Hepatic stellate cell (primary cell): Measurements from ENCODE around the gene APC2.
"Not testable (repeated sequence)": the region's sequence is repeated elsewhere in the genome, so short reads cannot be mapped to it uniquely, and the experiment has no call there.

ENCODE experiments used
- DNase-seq: peaks from one replicate; pipeline ENCODE4 v3.0.0; 2011; ENCODE audit warnings: low spot score

APC2 gene

DNA sequence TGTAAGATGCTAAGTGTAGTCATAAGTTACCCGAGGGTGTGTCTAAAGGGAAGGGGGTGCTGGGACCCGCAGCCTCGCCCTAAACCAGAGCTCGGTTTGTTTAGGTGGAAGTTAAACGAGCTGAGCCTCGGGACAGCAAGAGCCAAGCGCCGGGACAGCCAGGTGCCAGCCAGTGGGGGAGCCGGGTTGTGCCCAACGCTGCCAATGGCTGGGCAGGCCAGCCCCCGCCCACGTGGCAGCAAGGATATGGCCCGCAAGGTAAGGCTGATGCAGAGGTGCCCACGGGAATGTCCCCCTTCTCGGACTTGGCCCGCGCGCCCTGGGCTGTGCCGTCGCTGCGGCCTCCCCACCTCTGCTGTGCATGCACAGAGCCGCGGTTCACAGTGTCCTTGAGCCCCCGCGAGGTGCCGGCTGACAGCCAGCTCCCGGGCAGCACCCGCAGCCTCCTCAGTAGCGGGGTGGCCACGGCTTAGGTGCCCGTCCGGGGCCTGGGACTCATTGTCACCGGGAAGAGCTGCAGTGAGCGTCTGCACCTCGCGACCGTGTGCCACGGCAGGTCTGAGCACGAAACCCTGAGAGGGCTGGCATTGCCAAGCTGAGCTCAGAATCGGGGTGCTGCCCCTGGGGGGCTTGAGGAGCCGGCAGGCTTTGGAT is 21.1 kb upstream of the APC2 start:
- DNase-seq = no peak

DNA sequence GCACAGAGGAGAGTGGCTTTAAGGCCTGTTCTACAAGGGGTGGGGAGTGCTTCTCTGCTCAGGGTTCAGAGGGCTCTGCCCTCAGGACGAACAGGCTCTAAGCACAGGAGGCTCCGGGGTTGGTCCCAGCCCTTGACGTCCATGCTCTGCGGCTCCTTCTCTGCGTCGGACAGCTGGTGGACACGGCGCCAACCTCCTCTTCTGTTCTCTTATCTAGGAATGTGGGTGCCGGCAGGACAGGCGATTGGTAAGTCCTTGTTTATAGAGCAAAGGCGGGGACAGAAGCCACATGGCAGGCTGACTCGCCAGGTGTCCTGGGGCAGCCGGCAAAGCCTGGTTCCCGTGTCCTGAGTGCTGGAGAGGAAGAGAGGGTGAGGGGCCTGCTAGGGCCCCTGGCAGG is 20.2 kb upstream of the APC2 start:
- DNase-seq = no peak

DNA sequence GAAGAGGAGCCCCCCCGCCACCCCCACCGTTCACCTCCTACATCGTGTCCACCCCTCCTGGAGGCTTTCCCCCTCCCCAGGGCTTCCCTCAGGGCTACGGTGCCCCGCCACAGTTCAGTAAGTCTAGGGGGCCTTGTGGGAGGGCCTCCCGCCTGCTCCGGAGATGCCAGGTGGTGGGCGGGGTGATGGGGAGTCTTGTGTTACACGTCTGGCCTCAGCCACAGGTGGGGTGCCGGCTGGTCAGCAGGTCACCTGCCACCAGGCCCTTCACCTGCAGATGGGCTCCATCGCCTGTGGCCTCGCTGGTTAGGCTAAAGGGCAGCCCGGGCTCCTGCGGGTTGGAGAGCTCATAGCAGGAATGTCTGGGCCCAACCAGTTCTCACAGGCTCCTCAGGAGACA is 19.7 kb upstream of the APC2 start:
- DNase-seq = no peak

DNA sequence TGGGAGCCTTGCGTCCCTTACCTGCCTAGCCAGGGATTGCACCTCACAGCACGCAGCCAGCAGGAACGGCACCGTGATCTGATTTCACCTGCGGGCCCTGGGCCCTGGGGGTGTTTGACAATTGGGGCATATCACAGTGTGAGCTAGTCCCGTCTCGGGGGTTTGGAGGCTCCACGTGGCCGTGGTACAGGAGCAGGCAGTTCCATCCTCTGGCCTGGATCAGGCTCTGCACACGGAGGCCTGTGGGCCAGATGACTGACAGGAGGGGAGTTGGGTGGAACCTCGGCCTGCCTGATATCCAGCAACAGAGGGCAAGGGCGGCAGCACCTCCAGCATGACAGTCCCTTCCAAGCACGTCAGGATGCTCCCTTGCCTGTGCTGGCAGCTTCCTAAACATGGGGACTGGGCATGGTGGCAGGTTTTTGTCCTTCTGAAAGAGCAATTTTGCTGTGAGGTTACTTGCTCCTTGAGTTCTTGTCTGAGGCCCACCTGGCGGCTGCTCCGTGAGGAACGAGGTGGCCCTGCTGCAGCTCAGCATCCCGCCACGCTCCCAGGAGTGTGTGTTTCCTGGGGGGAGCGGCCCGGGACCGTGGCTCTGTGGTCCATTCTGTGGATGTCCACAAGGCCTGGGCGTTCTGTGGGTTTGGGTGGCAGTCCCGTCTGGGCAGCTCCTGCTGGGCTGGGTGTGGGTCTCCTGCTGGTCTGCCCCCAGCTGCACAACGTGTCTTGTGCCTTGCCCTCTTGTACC is 18.0 kb upstream of the APC2 start:
- DNase-seq = no peak

DNA sequence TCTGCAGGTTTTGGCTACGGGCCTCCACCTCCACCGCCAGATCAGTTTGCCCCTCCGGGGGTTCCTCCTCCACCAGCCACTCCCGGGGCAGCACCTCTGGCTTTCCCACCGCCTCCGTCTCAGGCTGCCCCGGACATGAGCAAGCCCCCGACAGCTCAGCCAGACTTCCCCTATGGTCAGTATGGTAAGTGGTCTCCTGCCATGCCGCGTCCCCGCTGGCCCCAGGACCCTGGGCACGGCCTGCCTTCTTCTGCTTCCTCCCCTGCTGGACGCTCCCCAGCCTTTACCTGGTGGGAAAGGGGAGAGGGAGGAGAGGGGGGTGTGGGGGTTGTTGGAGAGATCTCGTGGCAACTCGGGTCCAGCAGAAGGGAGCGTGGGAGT is 17.4 kb upstream of the APC2 start:
- DNase-seq = no peak

DNA sequence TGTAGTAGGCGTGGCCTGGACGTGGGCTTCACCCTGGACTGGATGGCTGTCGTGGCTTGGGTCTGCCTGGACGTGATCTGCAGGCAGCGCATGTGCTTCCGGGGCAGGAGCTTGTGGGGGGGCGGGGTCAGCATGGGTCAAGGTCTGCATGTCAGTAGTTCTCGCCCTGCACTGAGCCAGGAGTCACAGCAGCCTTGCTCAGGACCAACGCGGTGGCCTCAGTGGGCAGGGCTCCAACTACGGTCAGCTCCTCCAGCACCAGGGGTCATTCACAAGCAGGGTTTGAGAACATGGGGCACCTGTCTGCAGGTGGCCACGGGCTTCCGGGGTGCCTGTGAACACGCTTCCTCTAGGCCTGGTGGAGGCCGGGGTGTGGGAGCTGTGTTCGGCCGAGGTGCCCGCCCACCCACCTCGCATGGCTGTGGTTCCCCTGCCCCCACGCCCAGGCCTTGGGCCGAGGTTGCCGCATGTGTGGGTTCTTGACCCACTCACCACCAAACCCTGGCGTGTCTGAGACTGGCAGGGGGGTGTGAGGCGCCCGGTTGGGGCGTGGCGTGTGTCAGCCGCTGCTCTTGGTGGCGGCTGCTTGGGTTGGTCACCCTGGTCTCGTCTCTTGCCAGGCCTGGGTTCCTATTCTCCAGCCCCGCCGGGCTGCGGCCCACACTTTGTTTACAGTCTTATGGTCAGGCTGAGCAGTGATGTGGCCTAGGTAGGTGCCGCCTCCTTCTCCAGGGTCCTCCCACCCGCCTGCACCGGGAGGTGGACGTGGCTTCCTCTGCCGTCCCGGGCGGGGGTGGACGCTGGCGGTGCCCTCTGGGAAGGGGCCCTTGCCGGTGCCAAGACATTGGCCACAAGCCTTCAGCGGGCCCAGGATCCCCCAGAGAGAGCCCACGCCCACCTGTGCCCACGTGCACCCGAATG is 16.5 kb upstream of the APC2 start:
- DNase-seq = no peak

DNA sequence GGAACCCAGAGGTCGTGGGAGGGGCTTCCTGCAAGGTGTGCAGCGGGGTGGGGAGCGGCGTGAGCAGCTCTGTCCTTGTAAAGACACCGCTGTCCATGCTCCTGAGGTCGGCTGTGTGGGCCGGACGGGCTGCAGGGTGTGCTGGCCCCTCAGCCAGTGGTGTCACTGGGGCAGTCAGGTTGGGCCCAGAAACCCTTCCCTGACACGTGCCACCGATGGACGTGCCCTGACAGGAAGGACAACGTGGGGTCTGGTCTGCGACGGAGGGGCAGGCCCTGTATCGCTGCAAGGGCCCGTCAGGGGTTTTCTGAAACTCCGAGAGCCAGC is 15.9 kb upstream of the APC2 start:
- DNase-seq = no peak

DNA sequence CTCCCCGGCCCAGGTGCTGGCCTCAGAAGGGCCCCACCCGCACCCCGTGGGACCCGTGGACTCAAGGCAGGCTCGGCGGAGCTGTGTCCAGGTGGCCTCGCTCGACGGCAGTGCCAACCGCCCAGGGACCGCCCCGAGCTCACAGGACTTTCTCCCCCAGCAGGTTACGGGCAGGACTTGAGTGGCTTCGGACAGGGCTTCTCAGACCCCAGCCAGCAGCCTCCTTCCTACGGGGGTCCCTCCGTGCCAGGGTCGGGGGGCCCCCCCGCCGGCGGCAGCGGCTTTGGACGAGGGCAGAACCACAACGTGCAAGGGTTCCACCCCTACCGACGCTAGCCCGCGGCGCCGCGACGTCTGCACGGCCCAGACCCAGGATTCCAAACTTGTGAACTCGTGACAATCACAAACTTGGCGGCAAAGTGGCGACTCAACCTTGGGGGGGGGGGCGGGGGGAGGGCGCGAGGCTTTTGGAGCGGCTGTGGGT is 15.3 kb upstream of the APC2 start:
- no peak for DNase-seq

DNA sequence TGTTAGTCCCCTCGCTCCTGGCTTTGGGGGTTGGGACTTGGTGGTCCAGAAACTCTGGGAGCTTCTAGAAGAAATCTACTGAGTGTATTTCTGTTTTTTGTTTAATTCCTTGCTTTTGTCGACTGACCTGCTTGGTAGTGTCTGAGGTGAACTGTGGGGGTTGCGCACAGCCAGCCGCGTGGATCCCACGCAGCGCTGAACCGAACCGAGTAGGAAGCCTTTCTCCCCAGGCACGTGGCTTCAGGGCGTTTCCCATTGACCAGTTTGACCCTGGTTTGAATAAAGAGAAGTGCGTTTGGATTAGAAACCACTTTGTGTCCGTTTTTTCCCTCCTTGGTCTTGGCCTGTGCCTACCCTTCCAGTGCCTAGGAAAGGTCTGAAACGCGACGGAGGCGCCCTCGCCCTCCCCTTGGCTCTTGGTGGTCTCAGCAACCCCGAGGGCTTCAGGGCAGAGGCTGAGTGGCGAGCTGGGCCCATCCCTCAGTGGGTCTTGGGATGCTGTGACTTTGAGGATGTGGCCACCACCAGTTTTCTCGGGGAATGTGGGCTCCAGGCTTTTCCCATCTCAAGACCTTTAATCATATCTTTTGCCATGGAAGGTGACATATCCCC is 14.4 kb upstream of the APC2 start:
- DNase-seq = no peak

DNA sequence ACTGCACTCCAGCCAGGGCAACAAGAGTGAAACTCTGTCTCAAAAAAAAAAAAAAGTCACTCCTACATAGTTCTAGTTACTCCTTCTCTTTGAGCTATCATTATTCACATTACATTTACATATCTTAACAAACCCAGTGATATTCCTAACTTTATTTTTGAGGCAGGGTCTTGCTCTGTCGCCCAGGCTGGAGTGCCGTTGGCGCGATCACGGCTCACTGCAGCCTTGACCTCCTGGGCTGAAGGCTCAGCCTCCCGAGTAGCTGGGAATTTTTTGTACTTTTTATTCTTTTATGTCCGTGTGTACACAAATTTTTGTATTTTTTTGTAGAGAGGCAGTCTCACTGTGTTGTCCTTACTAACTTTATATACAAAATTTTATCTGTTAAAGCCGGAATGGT is 12.3 kb upstream of the APC2 start:
- DNase-seq = no peak

DNA sequence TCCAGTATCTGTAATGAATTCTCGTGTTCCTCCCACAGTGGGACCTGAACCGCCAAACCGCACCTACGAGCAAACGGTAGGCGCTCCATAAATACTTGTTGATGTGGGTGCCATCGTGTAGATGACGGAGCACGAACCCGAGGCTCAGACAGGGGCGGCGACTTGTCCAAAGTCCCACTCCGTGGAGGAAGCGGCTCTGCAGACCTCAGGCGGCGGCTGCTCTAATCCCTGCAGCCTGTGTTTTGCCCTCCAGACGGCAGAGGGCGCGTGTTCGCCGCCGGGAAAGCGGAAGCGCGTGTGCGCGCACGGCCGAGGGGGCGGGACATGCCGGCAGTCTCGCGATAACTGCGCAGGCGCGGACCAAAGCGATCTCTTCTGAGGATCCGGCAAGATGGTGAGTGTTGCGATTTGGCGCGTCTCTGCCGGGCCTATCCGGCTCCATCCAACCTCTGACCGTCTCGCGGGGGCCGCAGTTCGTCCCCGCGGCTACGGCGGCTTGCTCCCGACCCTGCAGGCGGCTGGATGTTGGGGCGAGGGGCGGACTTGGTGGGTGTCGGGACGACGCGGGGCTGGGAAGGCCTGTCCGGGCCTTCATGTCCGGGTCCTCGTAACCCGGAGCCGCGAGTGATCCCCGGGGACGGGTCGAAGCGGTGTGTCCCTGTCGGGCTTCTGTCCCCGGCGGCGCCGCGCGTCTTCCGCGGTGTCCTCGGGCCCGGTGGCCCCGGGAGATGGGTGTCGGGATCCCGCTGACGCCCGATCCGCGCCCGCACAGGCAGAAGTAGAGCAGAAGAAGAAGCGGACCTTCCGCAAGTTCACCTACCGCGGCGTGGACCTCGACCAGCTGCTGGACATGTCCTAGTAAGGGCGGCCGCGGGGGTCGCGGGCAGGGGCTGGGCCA is 11.6 kb upstream of the APC2 start, which contains the start of gene RPS15:
Gene RPS15 (plus strand): TSS at position 362 of the 898 bp plus-strand sequence. CDS start 30 bp downstream, at position 392.
- peak; percentile 97 for DNase-seq

DNA sequence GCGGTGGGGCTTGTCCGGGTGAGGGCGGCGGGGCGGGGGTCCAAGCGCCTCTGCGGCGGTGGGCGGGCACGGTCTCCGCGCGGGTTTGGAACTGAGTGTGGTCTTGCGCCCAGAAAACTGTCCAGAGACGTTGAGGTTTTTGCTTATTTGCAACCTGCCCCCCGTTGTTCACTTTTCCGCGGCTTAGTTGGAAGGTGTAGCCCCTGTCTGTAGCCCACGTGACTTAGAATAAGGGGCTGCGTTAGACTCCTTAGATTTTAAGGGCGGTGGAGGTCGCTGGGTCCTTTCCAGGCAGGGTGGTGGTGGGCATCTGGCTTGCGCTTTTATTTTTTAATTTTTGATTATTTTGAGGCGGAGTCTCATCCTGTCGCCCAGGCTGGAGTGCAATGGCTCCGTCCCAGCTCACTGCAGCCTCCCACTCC is 11.0 kb upstream of the APC2 start:
- no peak for DNase-seq

DNA sequence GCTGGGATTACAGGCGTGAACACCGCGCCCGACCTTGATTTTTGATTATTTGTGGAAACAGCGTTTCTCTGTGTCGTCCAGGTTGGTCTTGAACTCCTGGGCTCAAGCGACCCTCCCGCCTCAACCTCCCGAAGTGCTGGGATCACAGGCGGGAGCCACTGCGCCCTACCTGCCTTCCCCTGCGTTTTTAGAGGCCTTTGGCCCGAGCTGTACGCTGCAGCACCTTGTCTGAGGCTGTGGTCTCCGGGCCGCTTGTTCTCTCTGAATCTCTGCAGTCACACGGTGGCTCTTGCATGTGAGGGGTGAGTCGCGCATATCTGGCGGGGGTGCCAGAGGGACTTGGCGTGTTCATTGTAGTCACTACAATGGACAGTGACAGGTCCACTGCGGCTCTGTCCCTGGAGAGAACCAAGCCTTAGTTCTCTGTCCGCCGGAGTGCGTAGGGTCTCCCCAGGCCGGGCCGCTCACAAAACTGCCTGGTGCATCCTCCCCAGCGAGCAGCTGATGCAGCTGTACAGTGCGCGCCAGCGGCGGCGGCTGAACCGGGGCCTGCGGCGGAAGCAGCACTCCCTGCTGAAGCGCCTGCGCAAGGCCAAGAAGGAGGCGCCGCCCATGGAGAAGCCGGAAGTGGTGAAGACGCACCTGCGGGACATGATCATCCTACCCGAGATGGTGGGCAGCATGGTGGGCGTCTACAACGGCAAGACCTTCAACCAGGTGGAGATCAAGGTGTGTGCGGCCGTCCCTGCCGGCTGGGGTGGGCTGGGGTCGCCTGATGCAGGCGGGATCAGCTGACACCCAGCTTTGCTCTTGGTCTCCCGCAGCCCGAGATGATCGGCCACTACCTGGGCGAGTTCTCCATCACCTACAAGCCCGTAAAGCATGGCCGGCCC is 10.2 kb upstream of the APC2 start:
- not testable (repeated sequence) for DNase-seq

DNA sequence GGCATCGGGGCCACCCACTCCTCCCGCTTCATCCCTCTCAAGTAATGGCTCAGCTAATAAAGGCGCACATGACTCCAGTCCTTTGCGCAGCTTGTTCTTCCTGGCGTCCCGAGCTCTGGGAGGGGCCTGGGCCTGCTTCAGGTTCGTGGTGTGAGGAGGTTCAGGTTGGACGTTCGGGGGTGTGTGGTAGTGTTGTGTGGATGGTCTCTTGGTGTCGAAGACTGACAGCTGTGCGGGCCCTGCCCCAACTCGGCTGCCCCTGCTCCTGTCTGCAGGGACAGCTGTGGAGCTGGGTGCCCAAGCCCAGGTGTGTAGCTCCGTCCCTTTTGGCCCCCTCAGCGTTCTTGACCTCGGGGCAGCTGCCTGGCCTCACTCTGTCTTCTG is 9.5 kb upstream of the APC2 start:
- no peak for DNase-seq

DNA sequence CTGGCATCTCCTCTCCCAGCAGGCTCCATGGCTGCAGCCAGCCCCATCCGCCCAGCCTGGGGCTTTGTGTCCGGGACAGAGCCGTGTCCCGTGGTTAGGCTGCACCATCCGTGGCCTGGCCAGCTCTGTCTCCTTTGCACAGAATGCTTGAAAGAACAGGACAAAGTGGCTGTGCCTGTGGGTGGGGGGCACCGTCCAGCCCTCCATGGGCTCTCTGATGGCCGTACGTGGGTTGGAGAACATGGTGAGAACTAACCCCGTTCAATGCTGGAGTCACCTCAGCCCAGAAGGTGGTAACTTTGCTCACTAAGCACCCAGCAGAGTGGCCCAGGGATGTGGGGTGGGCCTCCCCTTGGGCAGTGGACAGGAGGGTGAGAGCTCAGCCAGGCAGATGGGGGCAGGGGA is 8.9 kb upstream of the APC2 start:
- DNase-seq = no peak

DNA sequence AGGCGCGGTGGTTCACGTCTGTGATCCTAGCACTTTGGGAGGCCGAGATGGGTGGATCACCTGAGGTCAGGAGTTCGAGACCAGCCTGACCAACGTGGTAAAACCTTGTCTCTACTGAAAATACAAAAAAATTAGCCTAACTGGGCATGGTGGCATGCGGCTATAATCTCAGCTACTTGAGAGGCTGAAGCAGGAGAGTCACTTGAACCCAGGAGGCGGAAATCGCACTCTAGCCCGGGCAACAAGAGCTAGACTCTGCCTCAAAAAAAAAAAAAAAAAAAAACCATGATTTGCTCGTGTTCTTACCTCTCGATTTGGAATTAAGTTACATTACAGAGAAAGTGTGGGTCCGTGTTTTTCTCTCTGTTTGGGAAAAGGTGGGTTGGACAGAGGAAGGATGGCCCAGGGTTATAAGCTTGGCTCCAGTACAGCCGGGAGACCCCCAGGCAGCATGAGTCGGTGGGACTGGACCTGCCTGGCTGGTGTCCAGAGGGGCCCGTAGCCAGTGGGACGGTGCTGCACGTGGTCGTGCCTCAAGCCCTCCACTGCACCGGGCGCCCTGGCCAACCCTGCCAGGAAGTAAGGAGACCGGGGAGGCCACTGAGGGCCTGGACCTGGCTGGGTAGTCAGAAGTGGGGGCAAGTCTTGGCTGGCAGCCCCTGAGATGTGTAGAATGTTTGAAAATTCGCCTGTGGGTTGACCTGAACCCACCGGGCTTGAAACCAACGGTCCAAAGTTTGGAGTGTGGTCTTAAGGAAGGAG is 8.1 kb upstream of the APC2 start:
- no peak for DNase-seq

DNA sequence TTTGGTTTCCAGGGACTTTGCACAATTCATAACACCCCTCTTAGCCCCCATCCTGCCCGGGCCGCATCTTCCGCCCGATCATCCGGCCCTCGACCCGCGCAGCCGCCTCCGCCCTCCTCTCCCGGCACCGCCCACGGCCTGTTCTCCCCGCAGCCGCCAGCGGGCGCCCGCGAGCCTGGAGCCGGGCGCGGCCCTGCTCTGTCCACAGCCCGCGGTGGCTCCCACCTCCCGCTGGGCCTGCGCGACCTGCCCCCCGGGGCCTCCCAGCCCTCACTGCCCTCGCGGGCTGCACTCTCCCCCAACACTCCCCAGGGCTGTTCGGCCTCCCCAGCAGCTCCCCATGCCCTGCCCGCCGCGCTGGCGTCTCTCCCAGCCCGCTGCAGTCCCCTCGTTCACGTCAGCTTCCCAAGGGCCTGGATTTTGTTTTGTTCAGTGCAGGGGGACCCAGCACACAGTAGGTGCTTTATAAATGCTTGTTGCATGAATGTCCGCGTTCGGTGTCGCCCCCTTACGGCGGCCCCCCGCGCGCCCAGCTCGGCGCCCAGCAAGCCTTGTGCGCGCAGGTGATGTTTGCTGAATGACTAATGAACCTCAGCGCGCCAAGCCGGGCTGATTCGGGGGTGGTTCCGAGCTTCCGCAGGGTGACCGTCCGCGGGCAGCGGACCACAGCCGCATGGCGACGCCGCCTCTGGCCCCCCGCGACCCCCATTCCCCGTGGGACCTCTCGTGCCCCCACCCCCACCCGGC is 4.6 kb upstream of the APC2 start:
- DNase-seq = peak; percentile 91

DNA sequence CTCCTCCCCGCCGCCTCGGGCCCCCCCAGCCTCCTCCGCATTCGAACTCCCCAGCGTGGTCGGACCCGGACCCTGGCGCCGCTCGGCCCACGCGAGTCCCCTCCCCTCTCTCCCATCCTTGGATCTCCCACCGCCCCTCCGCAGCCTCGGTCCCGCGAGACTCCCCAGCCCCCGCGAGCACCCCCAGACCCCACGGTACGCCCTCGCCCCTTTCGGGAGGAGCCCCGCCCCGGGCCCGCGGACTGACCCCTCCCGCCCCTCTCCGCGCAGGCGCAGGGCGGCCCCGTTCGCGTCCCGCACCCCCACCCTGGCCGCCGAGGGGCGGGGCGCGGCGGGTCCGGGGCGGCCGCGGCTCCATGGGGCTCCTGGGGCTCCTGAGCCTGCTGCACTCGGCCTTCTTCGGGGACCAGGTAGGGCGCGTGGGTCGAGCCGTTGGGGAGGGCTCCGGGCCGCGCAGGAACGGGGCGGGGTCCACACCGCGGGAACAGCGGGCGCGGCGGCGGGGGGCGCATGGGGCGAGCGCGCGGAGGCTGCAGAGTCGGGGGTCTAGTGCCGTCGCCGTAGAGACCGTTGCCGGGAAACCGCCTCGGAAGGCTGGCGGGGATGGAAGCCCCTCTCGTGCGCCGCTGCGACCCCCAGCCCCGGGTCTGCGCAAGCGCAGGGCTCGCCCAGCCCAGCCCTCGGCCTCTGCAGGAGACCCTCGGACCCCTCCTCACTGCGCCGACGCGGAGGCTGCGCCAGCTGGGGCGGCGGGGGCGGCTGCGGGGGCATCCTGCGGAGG is 3.8 kb upstream of the APC2 start:
- no peak for DNase-seq
